ENCODE results near the gene HIVEP3.

DNA sequence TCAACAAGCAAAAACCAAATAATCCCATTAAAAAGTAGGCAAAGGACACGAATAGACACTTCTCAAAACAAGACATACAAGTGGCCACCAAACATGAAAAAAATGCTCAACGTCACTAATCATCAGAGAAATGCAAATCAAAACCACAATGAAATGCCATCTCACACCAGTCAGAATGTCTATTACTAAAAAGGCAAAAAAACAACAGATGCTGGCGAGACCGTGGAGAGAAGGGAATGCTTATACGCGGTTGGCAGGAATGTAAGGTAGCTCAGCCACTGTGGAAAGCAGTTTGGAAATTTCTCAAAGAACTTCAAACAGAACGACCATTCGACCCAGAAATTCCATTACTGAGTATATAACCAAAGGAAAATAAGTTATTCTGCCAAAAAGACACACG is 289.2 kb downstream of the HIVEP3 start:
- TF ChIP-seq, protein P1, sequence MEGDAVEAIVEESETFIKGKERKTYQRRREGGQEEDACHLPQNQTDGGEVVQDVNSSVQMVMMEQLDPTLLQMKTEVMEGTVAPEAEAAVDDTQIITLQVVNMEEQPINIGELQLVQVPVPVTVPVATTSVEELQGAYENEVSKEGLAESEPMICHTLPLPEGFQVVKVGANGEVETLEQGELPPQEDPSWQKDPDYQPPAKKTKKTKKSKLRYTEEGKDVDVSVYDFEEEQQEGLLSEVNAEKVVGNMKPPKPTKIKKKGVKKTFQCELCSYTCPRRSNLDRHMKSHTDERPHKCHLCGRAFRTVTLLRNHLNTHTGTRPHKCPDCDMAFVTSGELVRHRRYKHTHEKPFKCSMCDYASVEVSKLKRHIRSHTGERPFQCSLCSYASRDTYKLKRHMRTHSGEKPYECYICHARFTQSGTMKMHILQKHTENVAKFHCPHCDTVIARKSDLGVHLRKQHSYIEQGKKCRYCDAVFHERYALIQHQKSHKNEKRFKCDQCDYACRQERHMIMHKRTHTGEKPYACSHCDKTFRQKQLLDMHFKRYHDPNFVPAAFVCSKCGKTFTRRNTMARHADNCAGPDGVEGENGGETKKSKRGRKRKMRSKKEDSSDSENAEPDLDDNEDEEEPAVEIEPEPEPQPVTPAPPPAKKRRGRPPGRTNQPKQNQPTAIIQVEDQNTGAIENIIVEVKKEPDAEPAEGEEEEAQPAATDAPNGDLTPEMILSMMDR (IDR thresholded peaks at IDR 0.05; ENCODE audit: insufficient read depth, low read depth, low read length) = no peak
- no peak for TF ChIP-seq EZH2 (IDR thresholded peaks at IDR 0.05; ENCODE audit: insufficient read depth, low read length)

Measured in astrocyte (in vitro differentiated cells and primary cell).